PFSK-1 (cell line): ENCODE data around the gene AP1G2.

Experiments
- POLR2AphosphoS5 ChIP-seq: IDR thresholded peaks from 2 replicates; pipeline ENCODE4 v1.6.1; 2012; ENCODE audit warnings: low read depth, mild to moderate bottlenecking, control low read depth, low read length, moderate library complexity
- SIN3A ChIP-seq: IDR thresholded peaks from 2 replicates; pipeline ENCODE4 v1.6.1; 2012; ENCODE audit warnings: mild to moderate bottlenecking, low read length, moderate library complexity, borderline replicate concordance; ENCODE audit not compliant: insufficient read depth
- TAF1 ChIP-seq: IDR thresholded peaks from 2 replicates; pipeline ENCODE4 v1.6.1; 2012; ENCODE audit warnings: low read length, control low read depth, borderline replicate concordance; ENCODE audit not compliant: insufficient read depth
- TF ChIP-seq, protein P1 (sequence below), 2 experiments: IDR thresholded peaks; 2 replicates each; pipeline versions ENCODE4 v1.6.1 to v1.8.0; 2011 to 2012; ENCODE audit warnings: low read depth in 2 of 2, low read length in 2 of 2, control low read depth in 1 of 2, inconsistent platforms in 1 of 2, mild to moderate bottlenecking in 1 of 2, moderate library complexity in 1 of 2; ENCODE audit not compliant: insufficient read depth in 1 of 2

DNA sequence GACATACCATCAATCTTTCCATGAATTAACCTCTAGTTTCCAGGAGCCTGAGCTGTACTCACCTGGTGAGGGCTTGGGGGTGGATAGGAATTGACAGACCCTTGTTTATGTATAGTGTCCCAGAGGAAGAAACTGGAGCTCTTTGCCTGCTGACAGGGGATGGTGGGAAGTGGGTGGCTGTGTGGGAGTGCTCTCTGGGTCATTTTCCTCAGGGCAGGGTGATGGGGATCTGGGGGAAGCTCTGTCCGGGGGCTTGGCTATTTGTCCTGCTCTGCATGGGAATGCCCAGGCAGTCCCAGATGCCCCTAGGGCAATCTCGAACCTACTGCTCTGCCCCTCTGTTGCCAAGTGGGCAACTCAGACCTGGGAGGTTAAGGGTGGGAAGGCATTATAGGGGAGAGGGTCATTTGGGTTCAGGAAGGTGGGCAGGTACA, 46.8 kb upstream of the AP1G2 start:
- TF ChIP-seq POLR2AphosphoS5 (no peak), TAF1 (no peak), SIN3A (no peak)
- TF ChIP-seq, protein P1, sequence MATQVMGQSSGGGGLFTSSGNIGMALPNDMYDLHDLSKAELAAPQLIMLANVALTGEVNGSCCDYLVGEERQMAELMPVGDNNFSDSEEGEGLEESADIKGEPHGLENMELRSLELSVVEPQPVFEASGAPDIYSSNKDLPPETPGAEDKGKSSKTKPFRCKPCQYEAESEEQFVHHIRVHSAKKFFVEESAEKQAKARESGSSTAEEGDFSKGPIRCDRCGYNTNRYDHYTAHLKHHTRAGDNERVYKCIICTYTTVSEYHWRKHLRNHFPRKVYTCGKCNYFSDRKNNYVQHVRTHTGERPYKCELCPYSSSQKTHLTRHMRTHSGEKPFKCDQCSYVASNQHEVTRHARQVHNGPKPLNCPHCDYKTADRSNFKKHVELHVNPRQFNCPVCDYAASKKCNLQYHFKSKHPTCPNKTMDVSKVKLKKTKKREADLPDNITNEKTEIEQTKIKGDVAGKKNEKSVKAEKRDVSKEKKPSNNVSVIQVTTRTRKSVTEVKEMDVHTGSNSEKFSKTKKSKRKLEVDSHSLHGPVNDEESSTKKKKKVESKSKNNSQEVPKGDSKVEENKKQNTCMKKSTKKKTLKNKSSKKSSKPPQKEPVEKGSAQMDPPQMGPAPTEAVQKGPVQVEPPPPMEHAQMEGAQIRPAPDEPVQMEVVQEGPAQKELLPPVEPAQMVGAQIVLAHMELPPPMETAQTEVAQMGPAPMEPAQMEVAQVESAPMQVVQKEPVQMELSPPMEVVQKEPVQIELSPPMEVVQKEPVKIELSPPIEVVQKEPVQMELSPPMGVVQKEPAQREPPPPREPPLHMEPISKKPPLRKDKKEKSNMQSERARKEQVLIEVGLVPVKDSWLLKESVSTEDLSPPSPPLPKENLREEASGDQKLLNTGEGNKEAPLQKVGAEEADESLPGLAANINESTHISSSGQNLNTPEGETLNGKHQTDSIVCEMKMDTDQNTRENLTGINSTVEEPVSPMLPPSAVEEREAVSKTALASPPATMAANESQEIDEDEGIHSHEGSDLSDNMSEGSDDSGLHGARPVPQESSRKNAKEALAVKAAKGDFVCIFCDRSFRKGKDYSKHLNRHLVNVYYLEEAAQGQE (IDR thresholded peaks at IDR 0.05; ENCODE audit: insufficient read depth in 1 of 2, low read depth in 2 of 2, low read length in 2 of 2): no peak
